NK-92 treated with Interleukin-12 subunit alpha and Interleukin-12 subunit beta, amount 100 ng/mL, for 24 hours (cell line): ENCODE measurements around the gene FOXP1.

Experiments
- DNase-seq: peaks from one replicate; lab custom pipeline; 2025; lab: John Stamatoyannopoulos, UW

FOXP1 gene

GRCh38 chr3:71372241-71372768 is 211.2 kb downstream of the FOXP1 start:
- no peak for DNase-seq

GRCh38 chr3:71371282-71371681 is 212.2 kb downstream of the FOXP1 start:
- no peak for DNase-seq

GRCh38 chr3:71370467-71370866 is 213.1 kb downstream of the FOXP1 start:
- DNase-seq, result no peak

GRCh38 chr3:71369701-71370391 is 213.7 kb downstream of the FOXP1 start:
- DNase-seq, result no peak

- no peak for DNase-seq
Observed at GRCh38 chr3:71366988-71367604, 216.4 kb downstream of the FOXP1 start.

- DNase-seq, result no peak
Observed at GRCh38 chr3:71361334-71361890, 222.1 kb downstream of the FOXP1 start.

GRCh38 chr3:71360764-71361163 is 222.8 kb downstream of the FOXP1 start:
- no peak for DNase-seq

DNA sequence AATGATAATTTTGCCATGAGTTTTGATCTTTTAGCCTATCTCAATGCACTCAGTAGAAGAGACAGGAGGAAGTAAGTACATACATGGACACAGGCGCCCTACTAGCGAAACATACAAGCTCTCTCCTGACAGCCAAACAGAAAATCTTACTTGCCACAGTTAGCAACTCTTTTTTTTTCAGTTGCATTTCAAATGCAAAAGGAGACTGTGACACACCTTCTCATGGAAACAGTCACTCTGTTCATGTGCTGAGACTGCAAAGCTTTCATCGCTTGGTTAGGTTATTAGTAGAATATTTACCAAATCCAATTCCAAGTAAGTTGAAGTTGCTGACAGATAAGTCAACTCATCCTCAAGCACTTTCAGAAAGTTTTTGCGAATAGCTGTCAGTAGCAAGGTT is 223.3 kb downstream of the FOXP1 start:
- no peak for DNase-seq

- DNase-seq, result no peak
Observed at GRCh38 chr3:71358243-71358642, 225.3 kb downstream of the FOXP1 start.

DNA sequence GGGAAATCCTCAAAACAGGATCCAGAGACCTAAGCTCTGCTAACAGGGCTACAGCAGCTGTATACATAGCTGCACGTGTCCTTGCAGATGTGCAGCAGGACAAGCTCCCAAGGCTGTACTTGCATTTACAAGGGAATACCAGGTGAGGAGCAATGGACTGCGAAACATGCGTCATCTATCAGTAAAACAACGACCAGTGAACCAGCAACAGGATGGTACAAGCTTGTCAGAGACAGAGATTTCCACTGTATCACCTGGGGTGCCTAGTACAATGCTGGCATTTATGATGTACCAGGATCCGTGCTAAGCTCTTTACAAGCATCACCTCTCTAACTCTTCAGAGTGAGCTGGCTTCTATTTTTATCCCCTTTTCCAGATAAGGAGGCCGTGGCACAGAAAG is 227.3 kb downstream of the FOXP1 start:
- DNase-seq, result no peak

DNA sequence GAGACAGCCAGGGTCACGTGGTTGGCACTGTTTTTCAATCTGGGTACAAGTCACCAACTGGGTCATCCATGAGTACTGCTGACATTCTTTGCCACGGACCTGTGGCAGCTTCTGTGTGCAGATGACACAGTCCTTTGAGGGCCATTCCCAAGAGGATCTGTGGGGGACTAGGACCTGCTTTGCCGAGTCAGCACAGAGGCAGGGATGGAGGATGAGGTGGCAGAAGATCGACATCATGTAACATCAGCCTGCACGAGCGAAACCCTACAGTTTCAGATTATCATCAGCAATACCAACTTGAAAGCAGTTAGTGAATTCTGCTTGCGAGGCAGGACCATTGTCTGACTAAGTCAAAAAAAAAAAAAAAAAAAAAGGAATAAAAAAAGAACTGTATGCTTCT is 227.7 kb downstream of the FOXP1 start:
- no peak for DNase-seq

DNA sequence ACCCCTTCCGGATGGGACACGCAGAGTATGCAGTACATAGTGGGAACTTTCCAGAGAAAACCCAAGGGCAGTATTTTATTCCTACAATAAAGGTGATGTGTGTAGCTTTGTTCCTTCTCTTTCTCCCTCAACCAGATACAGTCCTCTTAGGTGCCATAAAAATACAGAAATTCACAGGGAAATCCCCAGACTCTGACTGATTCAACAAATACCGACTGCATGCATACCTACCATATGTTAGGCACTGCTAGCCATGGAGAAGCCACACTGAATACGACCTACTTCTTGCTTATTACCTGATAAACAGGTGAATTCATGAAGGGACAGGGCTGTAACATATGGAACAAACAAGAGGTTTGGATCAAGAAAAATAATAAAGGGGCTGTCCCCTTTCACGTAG is 228.5 kb downstream of the FOXP1 start:
- no peak for DNase-seq

- no peak for DNase-seq
Observed at GRCh38 chr3:71351403-71352149, 232.0 kb downstream of the FOXP1 start.

DNA sequence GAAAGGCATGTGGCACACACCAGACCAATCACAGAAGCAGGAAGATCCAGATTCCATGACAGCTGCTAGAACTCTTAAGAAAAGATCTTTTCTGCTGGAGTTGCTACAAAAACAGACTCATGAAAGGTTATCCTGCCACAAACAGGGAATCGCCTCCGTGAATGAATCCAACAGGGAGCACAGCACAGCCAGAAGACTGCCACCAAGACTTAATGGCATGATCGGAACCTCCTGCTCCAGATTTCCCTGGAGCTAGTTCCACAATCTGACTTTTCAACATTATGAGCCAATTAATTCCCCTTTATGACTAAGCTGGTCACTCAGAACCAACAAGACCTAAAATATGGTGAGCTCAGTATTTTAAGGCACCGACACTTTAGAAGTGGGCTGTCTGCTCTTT is 232.5 kb downstream of the FOXP1 start:
- no peak for DNase-seq

DNA sequence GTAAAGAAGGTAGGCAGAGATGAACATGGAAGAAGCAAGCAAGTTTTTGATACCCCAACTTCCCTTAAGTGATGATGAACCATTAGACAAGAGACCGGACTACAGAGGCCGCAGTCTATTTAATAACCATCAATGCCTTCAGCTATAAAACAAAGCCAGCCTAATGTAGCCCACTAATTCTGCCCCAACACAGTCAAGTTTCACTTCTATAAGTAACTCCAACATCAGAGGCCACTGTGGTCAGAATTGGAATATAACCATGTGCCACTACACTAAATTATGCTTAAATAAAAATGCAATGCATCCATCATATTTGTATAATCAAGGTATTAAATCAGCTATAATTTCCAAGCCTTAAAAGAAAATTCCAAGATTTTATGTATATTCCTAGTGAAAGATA is 234.7 kb downstream of the FOXP1 start:
- no peak for DNase-seq

DNA sequence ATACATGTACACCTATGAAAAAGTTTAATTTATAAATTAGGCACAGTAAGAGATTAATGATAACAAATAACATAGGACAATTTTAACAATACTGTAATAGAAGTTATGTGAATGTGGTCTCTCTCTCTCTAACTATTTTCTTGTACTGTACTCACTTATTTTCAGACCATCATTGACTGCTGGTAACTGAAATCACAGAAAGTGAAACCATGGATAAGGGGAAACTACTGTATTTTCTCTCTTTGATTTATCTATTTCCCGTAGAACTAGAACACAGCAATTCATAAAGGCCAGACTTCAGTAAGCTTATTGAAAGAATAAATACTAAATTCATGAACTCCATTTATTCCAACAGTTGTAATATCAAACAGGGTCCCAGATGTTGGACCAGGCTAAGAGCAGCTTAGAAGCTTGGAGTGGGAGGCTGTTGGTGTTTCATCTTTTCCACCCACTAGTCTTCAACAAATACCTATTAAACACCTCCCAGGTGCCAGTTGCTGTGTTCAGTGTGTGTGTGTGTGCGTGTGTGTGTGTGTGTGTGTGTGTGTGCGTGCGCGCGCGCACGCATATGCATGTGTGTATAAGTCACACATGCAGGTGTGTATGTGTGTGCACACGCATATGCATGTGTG is 235.4 kb downstream of the FOXP1 start:
- DNase-seq, result no peak

- DNase-seq, result no peak
Observed at GRCh38 chr3:71346061-71346460, 237.5 kb downstream of the FOXP1 start.

- no peak for DNase-seq
Observed at GRCh38 chr3:71345429-71346040, 238.0 kb downstream of the FOXP1 start.

DNA sequence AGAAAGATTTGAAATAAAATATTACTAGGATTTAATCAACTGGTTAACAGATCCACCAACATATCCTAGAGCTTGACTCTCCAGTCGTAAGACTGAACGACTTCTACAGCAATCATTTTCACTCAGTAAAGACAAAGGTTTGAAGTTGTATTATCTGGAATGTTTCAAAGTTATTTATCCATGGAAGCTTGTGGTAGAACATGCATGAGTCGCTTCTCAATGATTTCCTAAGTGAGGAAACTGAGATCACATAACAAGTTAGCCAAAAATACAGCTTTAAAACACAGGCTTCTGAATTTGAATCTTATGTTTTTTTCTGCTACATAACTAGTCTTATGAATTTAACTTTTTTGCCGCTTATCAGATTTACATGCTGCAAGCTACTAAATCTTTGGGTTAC is 241.8 kb downstream of the FOXP1 start:
- no peak for DNase-seq

DNA sequence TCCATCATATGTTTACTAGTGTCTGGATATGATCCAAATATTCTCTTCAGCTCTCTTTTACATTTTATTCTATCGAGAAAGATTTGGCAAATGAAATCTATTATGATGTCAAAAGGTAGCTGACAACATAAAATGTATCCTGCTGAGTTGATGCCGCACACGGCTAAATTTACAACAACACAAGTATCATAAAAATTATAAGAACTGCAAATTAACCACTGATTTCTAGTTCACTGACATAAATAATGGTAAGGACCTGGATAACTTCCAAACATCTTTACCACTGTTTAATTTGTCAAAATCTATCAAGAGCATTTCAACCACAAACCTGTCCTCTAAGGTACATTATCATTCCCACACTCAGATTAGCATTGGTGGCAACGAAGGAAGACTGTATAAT is 244.5 kb downstream of the FOXP1 start:
- DNase-seq, result no peak

GRCh38 chr3:71332813-71333212 is 250.7 kb downstream of the FOXP1 start:
- no peak for DNase-seq

DNA sequence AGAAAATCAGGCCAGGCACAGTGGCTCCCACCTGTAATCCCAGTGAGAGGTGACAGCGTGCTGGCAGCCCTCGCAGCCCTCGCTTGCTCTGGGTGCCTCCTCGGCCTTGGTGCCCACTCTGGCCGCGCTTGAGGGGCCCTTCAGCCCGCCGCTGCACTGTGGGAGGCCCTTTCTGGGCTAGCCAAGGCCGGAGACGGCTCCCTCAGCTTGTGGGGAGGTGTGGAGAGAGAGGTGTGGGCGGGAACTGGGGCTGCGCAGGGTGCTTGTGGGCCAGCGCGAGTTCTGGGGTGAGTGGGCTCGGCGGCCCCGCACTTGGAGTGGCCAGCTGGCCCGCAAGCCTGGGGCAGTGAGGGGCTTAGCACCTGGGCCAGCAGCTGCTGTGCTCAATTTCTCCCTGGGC is 252.6 kb downstream of the FOXP1 start:
- DNase-seq, result no peak
